ENCODE results near the gene PCDHGA12.
"Not testable (repeated sequence)": the region's sequence is repeated elsewhere in the genome, so short reads cannot be mapped to it uniquely, and the experiment has no call there.

Gene PCDHGA12

DNA sequence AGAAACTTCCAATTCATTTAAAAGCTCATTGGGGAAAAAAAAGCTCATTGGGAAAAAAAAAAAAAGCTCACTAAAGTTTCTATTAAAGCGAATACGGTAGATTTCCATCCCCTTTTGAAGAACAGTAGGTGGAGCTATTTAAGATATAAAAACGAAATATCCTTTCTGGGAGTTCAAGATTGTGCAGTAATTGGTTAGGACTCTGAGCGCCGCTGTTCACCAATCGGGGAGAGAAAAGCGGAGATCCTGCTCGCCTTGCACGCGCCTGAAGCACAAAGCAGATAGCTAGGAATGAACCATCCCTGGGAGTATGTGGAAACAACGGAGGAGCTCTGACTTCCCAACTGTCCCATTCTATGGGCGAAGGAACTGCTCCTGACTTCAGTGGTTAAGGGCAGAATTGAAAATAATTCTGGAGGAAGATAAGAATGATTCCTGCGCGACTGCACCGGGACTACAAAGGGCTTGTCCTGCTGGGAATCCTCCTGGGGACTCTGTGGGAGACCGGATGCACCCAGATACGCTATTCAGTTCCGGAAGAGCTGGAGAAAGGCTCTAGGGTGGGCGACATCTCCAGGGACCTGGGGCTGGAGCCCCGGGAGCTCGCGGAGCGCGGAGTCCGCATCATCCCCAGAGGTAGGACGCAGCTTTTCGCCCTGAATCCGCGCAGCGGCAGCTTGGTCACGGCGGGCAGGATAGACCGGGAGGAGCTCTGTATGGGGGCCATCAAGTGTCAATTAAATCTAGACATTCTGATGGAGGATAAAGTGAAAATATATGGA, at the start of gene PCDHGA12:
Gene PCDHGA12 (plus strand): TSS at position 176 of the 782 bp plus-strand sequence. CDS start 253 bp downstream, at position 429.
- DNase-seq, result peak; percentile 4

- DNase-seq, result no peak
Measured at GRCh38 chr5:141382469-141383294, 47.6 kb upstream of the PCDHGA12 start, which contains the start of gene PCDHGA7. Gene PCDHGA7 (plus strand): TSS chr5:141382742. CDS start chr5:141382900, 158 bp downstream.

GRCh38 chr5:141383345-141383744, 47.0 kb upstream of the PCDHGA12 start:
- no peak for DNase-seq

- DNase-seq, result no peak
Measured at GRCh38 chr5:141384471-141385267, 45.6 kb upstream of the PCDHGA12 start.

DNA sequence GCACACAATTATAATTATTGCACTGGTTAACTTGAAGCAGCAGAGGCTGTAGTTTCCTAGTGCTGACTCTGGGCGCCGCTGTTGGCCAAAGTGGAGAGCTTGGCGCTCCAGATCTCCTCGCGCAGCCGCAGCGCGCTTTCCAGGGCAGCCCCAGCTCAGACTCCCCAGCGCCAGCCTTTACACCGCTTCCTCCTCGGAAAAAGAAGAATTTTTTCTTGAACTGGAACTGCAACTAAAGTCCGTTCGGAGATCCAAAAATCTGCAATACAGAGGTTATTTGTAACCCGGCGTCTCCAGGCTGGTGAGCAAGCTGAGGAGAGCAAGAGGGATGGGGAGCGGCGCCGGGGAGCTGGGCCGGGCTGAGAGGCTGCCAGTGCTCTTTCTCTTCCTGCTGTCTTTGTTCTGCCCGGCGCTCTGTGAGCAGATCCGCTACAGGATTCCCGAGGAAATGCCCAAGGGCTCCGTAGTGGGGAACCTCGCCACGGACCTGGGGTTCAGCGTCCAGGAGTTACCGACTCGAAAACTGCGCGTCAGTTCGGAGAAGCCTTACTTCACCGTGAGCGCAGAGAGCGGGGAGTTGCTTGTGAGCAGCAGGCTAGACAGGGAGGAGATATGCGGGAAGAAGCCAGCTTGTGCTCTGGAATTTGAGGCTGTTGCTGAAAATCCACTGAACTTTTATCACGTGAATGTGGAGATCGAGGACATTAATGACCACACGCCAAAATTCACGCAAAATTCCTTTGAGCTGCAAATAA, 42.6 kb upstream of the PCDHGA12 start, which contains the start of gene PCDHGB4:
Gene PCDHGB4 (plus strand): TSS at position 142 of the 755 bp plus-strand sequence. CDS start 187 bp downstream, at position 329.
- not testable (repeated sequence) for DNase-seq

DNA sequence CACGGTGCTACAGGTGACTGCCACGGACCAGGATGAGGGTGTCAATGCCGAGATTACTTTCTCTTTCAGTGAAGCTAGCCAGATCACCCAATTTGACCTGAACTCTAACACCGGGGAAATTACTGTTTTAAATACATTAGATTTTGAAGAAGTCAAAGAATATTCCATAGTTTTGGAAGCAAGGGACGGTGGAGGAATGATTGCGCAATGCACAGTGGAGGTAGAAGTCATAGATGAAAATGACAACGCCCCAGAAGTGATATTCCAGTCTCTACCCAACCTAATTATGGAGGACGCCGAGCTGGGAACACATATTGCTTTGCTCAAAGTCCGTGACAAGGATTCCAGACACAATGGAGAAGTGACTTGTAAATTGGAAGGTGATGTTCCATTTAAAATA, 41.6 kb upstream of the PCDHGA12 start:
- no peak for DNase-seq

GRCh38 chr5:141389153-141390042, 40.9 kb upstream of the PCDHGA12 start:
- DNase-seq, result no peak

DNA sequence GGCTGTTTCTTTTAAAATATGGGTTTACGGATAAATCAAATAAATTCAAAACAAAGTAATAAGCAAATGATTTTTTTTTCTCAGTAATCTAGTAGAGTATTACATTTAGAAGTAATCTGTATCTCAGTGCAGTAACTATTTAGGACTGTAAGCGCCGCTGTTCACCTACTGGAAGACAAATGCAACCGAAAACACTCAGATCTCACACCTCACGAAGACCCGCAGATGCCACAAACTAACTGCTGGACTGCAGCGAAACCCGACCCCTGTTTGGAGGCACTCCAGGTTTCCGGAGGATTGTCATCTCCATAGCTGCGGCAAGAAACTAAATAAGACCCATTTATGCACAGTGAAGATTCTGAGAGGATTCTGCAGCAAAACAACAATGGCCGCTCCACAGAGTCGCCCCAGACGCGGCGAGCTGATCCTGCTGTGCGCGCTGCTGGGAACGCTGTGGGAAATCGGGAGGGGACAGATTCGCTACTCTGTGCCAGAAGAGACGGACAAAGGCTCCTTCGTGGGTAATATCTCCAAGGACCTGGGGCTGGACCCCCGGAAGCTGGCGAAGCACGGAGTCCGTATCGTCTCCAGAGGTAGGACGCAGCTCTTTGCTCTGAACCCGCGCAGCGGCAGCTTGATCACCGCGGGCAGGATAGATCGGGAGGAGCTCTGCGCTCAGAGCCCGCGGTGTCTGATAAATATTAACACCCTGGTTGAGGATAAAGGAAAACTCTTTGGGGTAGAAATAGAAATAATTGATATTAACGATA, 37.7 kb upstream of the PCDHGA12 start, which contains the start of gene PCDHGA8:
Gene PCDHGA8 (plus strand): TSS at position 205 of the 770 bp plus-strand sequence. CDS start 181 bp downstream, at position 386.
- DNase-seq, result peak; percentile 39

- no peak for DNase-seq
Measured at GRCh38 chr5:141393267-141393666, 37.0 kb upstream of the PCDHGA12 start.

DNA sequence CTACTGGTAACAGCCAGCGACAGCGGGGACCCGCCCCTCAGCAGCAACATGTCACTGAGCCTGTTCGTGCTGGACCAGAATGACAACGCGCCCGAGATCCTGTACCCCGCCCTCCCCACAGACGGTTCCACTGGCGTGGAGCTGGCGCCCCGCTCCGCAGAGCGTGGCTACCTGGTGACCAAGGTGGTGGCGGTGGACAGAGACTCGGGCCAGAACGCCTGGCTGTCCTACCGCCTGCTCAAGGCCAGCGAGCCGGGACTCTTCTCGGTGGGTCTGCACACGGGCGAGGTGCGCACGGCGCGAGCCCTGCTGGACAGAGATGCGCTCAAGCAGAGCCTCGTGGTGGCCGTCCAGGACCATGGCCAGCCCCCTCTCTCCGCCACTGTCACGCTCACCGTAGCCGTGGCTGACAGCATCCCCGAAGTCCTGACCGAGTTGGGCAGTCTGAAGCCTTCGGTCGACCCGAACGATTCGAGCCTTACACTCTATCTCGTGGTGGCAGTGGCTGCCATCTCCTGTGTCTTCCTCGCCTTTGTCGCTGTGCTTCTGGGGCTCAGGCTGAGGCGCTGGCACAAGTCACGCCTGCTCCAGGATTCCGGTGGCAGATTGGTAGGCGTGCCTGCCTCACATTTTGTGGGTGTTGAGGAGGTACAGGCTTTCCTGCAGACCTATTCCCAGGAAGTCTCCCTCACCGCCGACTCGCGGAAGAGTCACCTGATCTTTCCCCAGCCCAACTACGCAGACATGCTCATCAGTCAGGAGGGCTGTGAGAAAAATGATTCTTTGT, 35.7 kb upstream of the PCDHGA12 start:
- DNase-seq, result not testable (repeated sequence)

DNA sequence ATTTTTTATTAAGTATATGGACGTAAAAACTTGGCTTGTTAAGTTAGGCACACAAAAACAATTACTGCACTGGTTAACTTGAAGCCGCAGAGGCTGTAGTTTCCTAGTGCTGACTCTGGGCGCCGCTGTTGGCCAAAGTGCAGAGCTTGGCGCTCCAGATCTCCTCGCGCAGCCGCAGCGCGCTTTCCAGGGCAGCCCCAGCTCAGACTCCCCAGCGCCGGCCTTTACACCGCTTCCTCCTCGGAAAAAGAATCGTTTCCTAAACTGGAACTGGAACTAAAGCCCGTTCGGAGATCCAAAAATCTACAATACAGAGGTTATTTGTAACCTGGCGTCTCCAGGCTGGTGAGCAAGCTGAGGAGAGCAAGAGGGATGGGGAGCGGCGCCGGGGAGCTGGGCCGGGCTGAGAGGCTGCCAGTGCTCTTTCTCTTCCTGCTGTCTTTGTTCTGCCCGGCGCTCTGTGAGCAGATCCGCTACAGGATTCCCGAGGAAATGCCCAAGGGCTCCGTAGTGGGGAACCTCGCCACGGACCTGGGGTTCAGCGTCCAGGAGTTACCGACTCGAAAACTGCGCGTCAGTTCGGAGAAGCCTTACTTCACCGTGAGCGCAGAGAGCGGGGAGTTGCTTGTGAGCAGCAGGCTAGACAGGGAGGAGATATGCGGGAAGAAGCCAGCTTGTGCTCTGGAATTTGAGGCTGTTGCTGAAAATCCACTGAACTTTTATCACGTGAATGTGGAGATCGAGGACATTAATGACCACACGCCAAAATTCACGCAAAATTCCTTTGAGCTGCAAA, 32.4 kb upstream of the PCDHGA12 start, which contains the start of gene PCDHGB5:
Gene PCDHGB5 (plus strand): TSS at position 192 of the 796 bp plus-strand sequence. CDS start 181 bp downstream, at position 373.
- DNase-seq, result not testable (repeated sequence)

DNA sequence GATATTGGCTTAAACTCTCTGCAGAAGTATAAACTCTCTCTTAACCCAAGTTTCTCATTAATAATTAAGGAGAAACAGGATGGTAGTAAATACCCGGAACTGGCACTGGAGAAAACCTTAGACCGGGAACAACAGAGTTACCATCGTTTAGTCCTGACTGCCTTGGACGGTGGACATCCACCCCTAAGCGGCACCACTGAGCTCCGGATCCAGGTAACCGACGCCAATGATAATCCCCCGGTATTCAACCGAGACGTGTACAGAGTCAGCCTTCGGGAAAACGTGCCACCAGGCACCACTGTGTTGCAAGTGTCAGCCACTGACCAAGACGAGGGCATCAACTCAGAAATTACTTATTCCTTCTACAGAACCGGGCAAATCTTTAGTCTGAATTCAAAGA, 31.7 kb upstream of the PCDHGA12 start:
- no peak for DNase-seq

DNA sequence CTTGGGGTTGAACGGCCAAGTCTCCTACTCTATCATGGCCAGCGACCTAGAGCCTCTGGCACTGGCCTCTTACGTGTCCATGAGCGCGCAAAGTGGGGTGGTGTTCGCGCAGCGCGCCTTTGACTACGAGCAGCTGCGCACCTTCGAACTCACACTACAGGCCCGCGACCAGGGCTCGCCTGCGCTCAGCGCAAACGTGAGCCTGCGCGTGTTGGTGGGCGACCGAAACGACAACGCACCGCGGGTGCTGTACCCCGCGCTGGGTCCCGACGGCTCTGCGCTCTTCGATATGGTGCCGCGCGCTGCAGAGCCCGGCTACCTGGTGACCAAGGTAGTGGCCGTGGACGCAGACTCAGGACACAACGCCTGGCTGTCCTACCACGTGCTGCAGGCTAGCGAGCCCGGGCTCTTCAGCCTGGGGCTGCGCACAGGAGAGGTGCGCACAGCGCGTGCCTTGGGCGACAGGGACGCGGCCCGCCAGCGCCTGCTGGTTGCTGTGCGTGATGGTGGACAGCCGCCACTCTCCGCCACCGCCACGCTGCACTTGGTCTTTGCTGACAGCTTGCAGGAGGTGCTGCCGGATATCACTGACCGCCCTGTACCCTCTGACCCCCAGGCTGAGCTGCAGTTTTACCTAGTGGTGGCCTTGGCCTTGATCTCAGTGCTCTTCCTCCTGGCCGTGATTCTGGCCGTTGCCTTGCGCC, 30.6 kb upstream of the PCDHGA12 start:
- no peak for DNase-seq

DNA sequence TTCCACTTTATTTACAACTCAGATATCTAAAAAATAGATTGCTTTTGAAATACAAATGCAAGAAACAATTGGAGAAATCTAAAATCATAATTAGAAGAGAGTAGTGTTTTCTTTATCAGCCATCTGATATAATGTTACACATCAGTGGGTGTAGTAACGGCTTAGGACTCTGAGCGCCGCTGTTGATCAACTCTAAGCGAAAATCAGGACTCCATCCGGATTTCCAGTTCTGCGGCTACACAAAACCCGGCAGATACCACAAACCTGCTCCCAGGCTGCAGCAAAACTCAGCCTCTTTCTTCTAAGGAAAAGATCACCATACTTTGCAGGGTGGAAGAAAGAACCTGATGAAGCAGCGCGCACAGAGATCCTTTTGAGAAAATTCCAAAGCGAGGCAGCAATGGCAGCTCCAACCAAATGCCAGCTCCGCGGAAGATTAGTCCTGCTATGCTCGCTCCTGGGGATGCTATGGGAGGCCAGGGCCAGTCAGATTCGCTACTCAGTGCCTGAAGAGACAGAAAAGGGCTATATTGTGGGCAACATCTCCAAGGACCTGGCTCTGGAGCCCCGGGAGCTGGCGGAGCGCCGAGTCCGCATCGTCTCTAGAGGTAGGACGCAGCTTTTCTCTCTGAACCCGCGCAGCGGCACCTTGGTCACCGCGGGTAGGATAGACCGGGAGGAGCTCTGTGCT, 27.6 kb upstream of the PCDHGA12 start, which contains the start of gene PCDHGA9:
Gene PCDHGA9 (plus strand): TSS at position 226 of the 691 bp plus-strand sequence. CDS start 175 bp downstream, at position 401.
- peak; percentile 73 for DNase-seq

GRCh38 chr5:141403387-141403786, 26.9 kb upstream of the PCDHGA12 start:
- no peak for DNase-seq

- peak; percentile 88 for DNase-seq
Measured at GRCh38 chr5:141407790-141408505, 22.4 kb upstream of the PCDHGA12 start, which contains the start of gene PCDHGB6. Gene PCDHGB6 (plus strand): TSS chr5:141408021. CDS start chr5:141408203, 182 bp downstream.
